H1 (cell line): ENCODE results near the gene RNF208. TPM values are rescaled to one million over a fixed set of nuclear protein-coding genes. Genes with fewer than 3 reads are reported as not detected.

Experiments
- CTCF ChIA-PET: fragments of 300-600 bp; sonication (Branson Sonifier 250); formaldehyde crosslinking; loops from one replicate; lab custom pipeline; 2021; ENCODE audit not compliant: partially characterized antibody; lab: Charles Lee
- POLR2A ChIA-PET: fragments of 300-600 bp; sonication (Branson Sonifier 250); formaldehyde crosslinking; loops from one replicate; lab custom pipeline; 2021; ENCODE audit warnings: inconsistent platforms; ENCODE audit not compliant: partially characterized antibody; lab: Charles Lee
- DNase-seq, 2 experiments: peaks; one replicate each; pipeline versions ENCODE4 v3.0.0 to v3.0.0-alpha.2; 2010 to 2022; ENCODE audit warnings: low spot score in 2 of 2, low read depth in 1 of 2, mixed read lengths in 1 of 2
- FAIRE-seq: peaks from 2 replicates; lab custom pipeline; 2011; peaks lifted over from hg19 to GRCh38; lab: Jason Lieb, UNC
- H2AFZ ChIP-seq: 2 replicates; pipeline ENCODE4 v1.8.1; 2012; ENCODE audit warnings: low read length, inconsistent platforms
- H2AK5ac ChIP-seq: 2 replicates; pipeline ENCODE4 v1.6.1; 2013; ENCODE audit warnings: low read depth, low read length
- H2BK120ac ChIP-seq: replicated peaks from 2 replicates; pipeline ENCODE3; 2013; ENCODE audit warnings: low read depth, low read length, inconsistent platforms
- H2BK12ac ChIP-seq: 2 replicates; pipeline ENCODE4 v1.6.1; 2013; ENCODE audit warnings: low read depth, low read length
- H2BK15ac ChIP-seq: 2 replicates; pipeline ENCODE4 v1.6.1; 2013; ENCODE audit warnings: low read length
- H2BK20ac ChIP-seq: 2 replicates; pipeline ENCODE4 v1.6.1; 2013; ENCODE audit warnings: low read length
- H2BK5ac ChIP-seq: 2 replicates; pipeline ENCODE4 v1.6.1; 2013; ENCODE audit warnings: low read depth, low read length
- H3K14ac ChIP-seq: 2 replicates; pipeline ENCODE4 v1.6.1; 2013; ENCODE audit warnings: inconsistent platforms; ENCODE audit not compliant: insufficient read length
- H3K18ac ChIP-seq: 2 replicates; pipeline ENCODE4 v1.6.1; 2013; ENCODE audit warnings: low read length; ENCODE audit errors: extremely low read depth
- H3K23ac ChIP-seq: 2 replicates; pipeline ENCODE4 v1.6.1; 2013; ENCODE audit warnings: inconsistent platforms; ENCODE audit not compliant: insufficient read length
- H3K23me2 ChIP-seq: 2 replicates; pipeline ENCODE4 v1.6.1; 2013; ENCODE audit warnings: low read depth, low read length
- H3K27ac ChIP-seq: 2 replicates; pipeline ENCODE4 v1.6.1; 2011; ENCODE audit warnings: low read depth, low read length, inconsistent platforms
- H3K27me3 ChIP-seq, 4 experiments: replicated peaks in 1 of 4; 1 replicate in 1 of 4; 2 replicates in 3 of 4; pipeline versions ENCODE4 v1.6.1 to v1.8.1; 2011 to 2013; ENCODE audit warnings: low read length in 3 of 4, mild to moderate bottlenecking in 3 of 4, inconsistent platforms in 2 of 4, mixed read lengths in 2 of 4, moderate library complexity in 1 of 4; ENCODE audit not compliant: control insufficient read depth in 3 of 4, insufficient read depth in 3 of 4; ENCODE audit errors: extremely low read depth in 1 of 4
- H3K36me3 ChIP-seq, 4 experiments: 2 replicates each; pipeline versions ENCODE4 v1.6.1 to v1.8.1; 2011 to 2013; ENCODE audit warnings: mild to moderate bottlenecking in 4 of 4, low read length in 3 of 4, moderate library complexity in 2 of 4, control low read depth in 1 of 4, inconsistent platforms in 1 of 4; ENCODE audit not compliant: insufficient read depth in 4 of 4, control insufficient read depth in 2 of 4
- H3K4ac ChIP-seq: replicated peaks from 2 replicates; pipeline ENCODE3; 2013; ENCODE audit warnings: low read length, low read depth, mixed read lengths, inconsistent platforms; ENCODE audit not compliant: insufficient read length
- H3K4me1 ChIP-seq, 4 experiments: replicated peaks in 1 of 4; 1 replicate in 1 of 4; 2 replicates in 3 of 4; pipeline versions ENCODE4 v1.6.1 to v1.8.1; 2011 to 2013; ENCODE audit warnings: low read length in 3 of 4, inconsistent platforms in 2 of 4, mixed read lengths in 1 of 4; ENCODE audit not compliant: insufficient read depth in 4 of 4, control insufficient read depth in 3 of 4
- H3K4me2 ChIP-seq, 2 experiments: 2 replicates each; pipeline versions ENCODE4 v1.6.1 to v1.8.1; 2011 to 2013; ENCODE audit warnings: low read depth in 2 of 2, low read length in 2 of 2, control low read depth in 1 of 2, inconsistent platforms in 1 of 2, mild to moderate bottlenecking in 1 of 2; ENCODE audit not compliant: insufficient read depth in 1 of 2
- H3K4me3 ChIP-seq, 4 experiments: fragments of 200-600, 300-600 bp in 1 of 4; sonication (generic), shearing (Covaris generic), sonication (Bioruptor Twin) in 1 of 4; 2 replicates each; pipeline versions ENCODE4 v1.5.1 to v1.8.1; 2011 to 2016; ENCODE audit warnings: low read length in 4 of 4, low read depth in 3 of 4, control low read depth in 2 of 4, inconsistent platforms in 2 of 4, mild to moderate bottlenecking in 2 of 4, mixed read lengths in 1 of 4, moderate library complexity in 1 of 4; ENCODE audit not compliant: insufficient read depth in 2 of 4; ENCODE audit errors: extremely low read depth in 1 of 4
- H3K56ac ChIP-seq: replicated peaks from 2 replicates; pipeline ENCODE3; 2013; ENCODE audit warnings: low read depth, mild to moderate bottlenecking, mixed read lengths, low read length, inconsistent platforms; ENCODE audit not compliant: insufficient read length
- H3K79me1 ChIP-seq: 2 replicates; pipeline ENCODE4 v1.6.1; 2013; ENCODE audit warnings: low read depth, low read length, control low read depth
- H3K79me2 ChIP-seq, 2 experiments: 2 replicates each; pipeline versions ENCODE4 v1.6.1 to v1.8.1; 2012 to 2013; ENCODE audit warnings: low read length in 2 of 2, mild to moderate bottlenecking in 2 of 2, inconsistent platforms in 1 of 2; ENCODE audit not compliant: insufficient read depth in 2 of 2, control insufficient read depth in 1 of 2
- H3K9ac ChIP-seq, 4 experiments: replicated peaks in 1 of 4; 1 replicate in 1 of 4; 2 replicates in 3 of 4; pipeline versions ENCODE4 v1.6.1 to v1.8.1; 2011 to 2013; ENCODE audit warnings: low read depth in 3 of 4, low read length in 3 of 4, control low read depth in 2 of 4, mild to moderate bottlenecking in 2 of 4, moderate library complexity in 2 of 4, inconsistent platforms in 1 of 4; ENCODE audit errors: extremely low read depth in 1 of 4
- H3K9me3 ChIP-seq, 2 experiments: 2 replicates each; pipeline versions ENCODE4 v1.6.1 to v1.8.1; 2012 to 2013; ENCODE audit warnings: mild to moderate bottlenecking in 2 of 2, moderate library complexity in 2 of 2, control low read depth in 1 of 2, inconsistent platforms in 1 of 2, low read depth in 1 of 2, low read length in 1 of 2, mixed read lengths in 1 of 2; ENCODE audit not compliant: insufficient read depth in 2 of 2
- H4K20me1 ChIP-seq, 2 experiments: replicated peaks in 1 of 2; 2 replicates each; pipeline versions ENCODE3 to v1.8.1; 2011 to 2013; ENCODE audit warnings: inconsistent platforms in 2 of 2, low read length in 2 of 2, mild to moderate bottlenecking in 1 of 2; ENCODE audit not compliant: insufficient read depth in 2 of 2, control insufficient read depth in 1 of 2
- H4K5ac ChIP-seq: 2 replicates; pipeline ENCODE4 v1.6.1; 2013; ENCODE audit warnings: low read length, low read depth, mixed read lengths, inconsistent platforms; ENCODE audit not compliant: insufficient read length
- H4K8ac ChIP-seq: 2 replicates; pipeline ENCODE4 v1.8.0; 2013; ENCODE audit warnings: mild to moderate bottlenecking, moderate library complexity, low read length, inconsistent platforms; ENCODE audit not compliant: insufficient read depth; ENCODE audit errors: extremely low read depth
- H4K91ac ChIP-seq: replicated peaks from 2 replicates; pipeline ENCODE3; 2013; ENCODE audit warnings: low read length, mixed read lengths, inconsistent platforms; ENCODE audit not compliant: insufficient read length
- EP300 ChIP-seq, 2 experiments: IDR thresholded peaks; 1 replicate in 1 of 2; 2 replicates in 1 of 2; pipeline ENCODE4 v1.6.1; 2011 to 2012; ENCODE audit warnings: low read depth in 2 of 2, low read length in 2 of 2, mild to moderate bottlenecking in 2 of 2, borderline replicate concordance in 1 of 2, inconsistent platforms in 1 of 2, moderate library complexity in 1 of 2
- GTF2F1 ChIP-seq: IDR thresholded peaks from 2 replicates; pipeline ENCODE4 v1.6.1; 2012; ENCODE audit warnings: low read depth, low read length, improper control_type of control experiment, borderline replicate concordance
- KDM5A ChIP-seq: fragments of 200-600 bp; IDR thresholded peaks from 2 replicates; pipeline ENCODE4 v1.7.1; 2012; ENCODE audit warnings: mild to moderate bottlenecking, low read length, inconsistent platforms, mixed read lengths
- MAFK ChIP-seq: IDR thresholded peaks from 2 replicates; pipeline ENCODE4 v1.6.1; 2012; ENCODE audit warnings: low read depth, mild to moderate bottlenecking, improper control_type of control experiment, low read length
- POLR2AphosphoS5 ChIP-seq: IDR thresholded peaks from 2 replicates; pipeline ENCODE4 v1.6.1; 2011; ENCODE audit warnings: low read depth, low read length
- WGBS, 2 experiments: shearing (Covaris generic) in 1 of 2; methylation state at CpG; one replicate each; pipeline versions ENCODE4 v1.1.6 to v1.1.7; 2013 to 2015; ENCODE audit warnings: low lambda C conversion rate in 2 of 2, mixed read lengths in 2 of 2, inconsistent platforms in 1 of 2, low coverage in 1 of 2, missing lambda C conversion rate in 1 of 2; ENCODE audit not compliant: insufficient replicate concordance in 2 of 2, insufficient coverage in 1 of 2, insufficient read length in 1 of 2; ENCODE audit errors: extremely low coverage in 1 of 2, missing lambda C conversion rate in 1 of 2; 5-methylcytosine and 5-hydroxymethylcytosine counted together
- polyA plus RNA-seq, 7 experiments: library from polyadenylated mRNA; depleted of rRNA in 3 of 7; stranded (reverse) in 5 of 7; unstranded in 2 of 7; fragments of >200 nt in 5 of 7; fragments of 200-250 nt in 2 of 7; gene quantifications; 1 replicate in 5 of 7; 2 replicates in 1 of 7; 4 replicates in 1 of 7; pipeline versions ENCODE4 v1.2.1 to v1.2.3, GENCODE V29; 2011 to 2013; ENCODE audit warnings: missing spikeins in 2 of 7, mixed read lengths in 2 of 7
- total RNA-seq: library from RNA; stranded (reverse); fragmentation: NEBNext Ultra II Directional; extraction: Animal tissue kit (Norgen Biotek cat#: 25700); gene quantifications from 2 replicates; pipeline ENCODE4 v1.2.1, GENCODE V29; 2021
- TF ChIP-seq, protein P1 (sequence below): IDR thresholded peaks from 2 replicates; pipeline ENCODE4 v1.6.1; 2012; ENCODE audit warnings: inconsistent platforms
- TF ChIP-seq, protein P2 (sequence below): IDR thresholded peaks from 2 replicates; pipeline ENCODE4 v1.6.1; 2011; ENCODE audit warnings: low read length, improper control_type of control experiment

Gene RNF208
- total and polyA plus RNA-seq, 2 of the 8 experiments (the other 6 are each of a cell fraction or from before 2014, with no cell fraction given): 2.7 to 7.7 TPM

DNA sequence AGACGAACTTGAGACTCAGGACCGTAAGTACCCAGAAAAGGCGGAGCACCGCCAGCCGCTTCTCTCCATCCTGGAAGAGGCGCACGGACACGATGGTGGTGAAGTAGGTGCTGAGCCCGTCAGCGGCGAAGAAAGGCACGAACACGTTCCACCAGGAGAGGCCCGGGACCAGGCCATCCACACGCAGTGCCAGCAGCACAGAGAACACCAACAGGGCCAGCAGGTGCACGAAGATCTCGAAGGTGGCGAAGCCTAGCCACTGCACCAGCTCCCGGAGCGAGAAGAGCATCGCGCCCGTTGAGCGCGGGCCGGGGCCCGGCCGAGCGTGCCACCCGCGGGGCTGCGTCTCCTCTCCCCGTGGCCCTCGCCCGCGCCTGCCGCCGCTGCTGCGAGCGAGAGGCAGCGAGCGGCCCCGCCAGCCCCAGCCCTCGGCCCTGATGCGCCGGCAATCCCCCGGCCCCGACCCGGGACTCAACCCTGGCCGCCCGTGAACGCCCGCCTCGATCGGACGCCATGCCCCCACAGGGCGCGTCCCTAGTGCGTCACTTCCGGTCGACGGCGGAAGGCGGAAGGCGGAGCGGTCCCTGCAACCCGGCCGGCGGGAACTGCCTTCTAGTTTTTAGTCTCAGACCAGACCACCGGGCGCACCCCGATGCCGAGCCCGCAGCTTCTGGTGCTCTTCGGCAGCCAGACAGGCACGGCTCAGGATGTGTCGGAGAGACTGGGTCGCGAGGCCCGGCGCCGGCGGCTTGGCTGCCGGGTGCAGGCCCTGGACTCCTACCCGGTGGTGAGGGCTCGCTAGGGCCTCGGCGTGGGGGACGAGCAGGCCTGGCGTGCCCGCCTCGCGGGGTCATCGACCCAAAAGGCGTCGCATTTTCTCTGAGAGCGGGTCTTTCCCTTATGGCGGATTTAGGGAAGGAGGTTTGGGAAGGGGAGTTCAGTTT, 16.6 kb downstream of the RNF208 start, which contains the start of the genes NDOR1 and TMEM203:
Gene NDOR1, plus strand, starts transcription at position 575 of the 944 bp plus-strand sequence. Its CDS starts 78 bp downstream, at position 653.
Gene TMEM203, minus strand, starts transcription at position 523 of the 944 bp plus-strand sequence. Its CDS starts 234 bp downstream, at position 289.
- no peak within 1 kb of the TSS; the same call in 1 of the 2 replicates for H2BK15ac ChIP-seq
- no peak within 1 kb of the TSS for H2AFZ ChIP-seq
- H2BK20ac ChIP-seq: no peak within 1 kb of the TSS
- H3K36me3 ChIP-seq: peaks cover 0 to 4% (median 0%) of the 10 kb centered on the region in 4 experiments; a peak in 1 of 8 replicates
- H2BK120ac ChIP-seq: no peak within 1 kb of the TSS
- CTCF ChIA-PET: interaction anchor here (1.0 to 4.9 kb wide), 8 partner anchors 9 to 176 kb away, joined by 3 to 23 read pairs (median 4); partner anchors contain the start of genes ANAPC2 and SSNA1
- no peaks in the 10 kb centered on the region for H3K27me3 ChIP-seq
- H3K4me1 ChIP-seq: peaks cover 7 to 25% (median 14%) of the 10 kb centered on the region in 4 experiments
- H2AK5ac ChIP-seq: no peak within 1 kb of the TSS
- H3K4me2 ChIP-seq: peak within 1 kb of the TSS; percentile 90 to 91
- peaks cover 17% of the 10 kb centered on the region for H3K79me1 ChIP-seq
- H3K23ac ChIP-seq: no peak within 1 kb of the TSS
- DNase-seq: peak in 1 of 2 experiments; percentile 99
- H3K9me3 ChIP-seq: no peaks in the 10 kb centered on the region
- 2% methylated on average over 89 of the region's 98 CpGs; no CpG with 5 or more reads in 1 of the 2 experiments for WGBS, 2 experiments
- POLR2A ChIA-PET: interaction anchor here (0.9 to 69.9 kb wide), 9 partner anchors 13 to 404 kb away, joined by 3 to 1462 read pairs (median 8); partner anchors contain the start of genes ANAPC2, CYSRT1, NELFB and RNF208
- H2BK12ac ChIP-seq: no peak within 1 kb of the TSS
- H3K9ac ChIP-seq: peak within 1 kb of the TSS; percentile 84 to 99 (median 89)
- no peak within 1 kb of the TSS for H3K14ac ChIP-seq
- peak within 1 kb of the TSS; percentile 78 to 96 (median 89) for H3K4me3 ChIP-seq
- peaks cover 0 to 12% of the 10 kb centered on the region in 2 experiments for H4K20me1 ChIP-seq
- H3K27ac ChIP-seq: peak within 1 kb of the TSS; percentile 60; the same call in 1 of the 2 replicates
- H3K56ac ChIP-seq: peak within 1 kb of the TSS; percentile 38
- peak within 1 kb of the TSS; percentile 97; the same call in 1 of the 2 replicates for H4K8ac ChIP-seq
- peak within 1 kb of the TSS; percentile 71 for H2BK5ac ChIP-seq
- no peak within 1 kb of the TSS for H4K91ac ChIP-seq
- no peak for FAIRE-seq
- H4K5ac ChIP-seq: no peak within 1 kb of the TSS
- H3K23me2 ChIP-seq: peaks cover 15% of the 10 kb centered on the region
- peak within 1 kb of the TSS; percentile 94 for H3K4ac ChIP-seq
- H3K79me2 ChIP-seq: peaks cover 0 to 46% of the 10 kb centered on the region in 2 experiments; a peak in 3 of 4 replicates
- peak within 1 kb of the TSS; percentile 83 for H3K18ac ChIP-seq
- TF ChIP-seq POLR2AphosphoS5 (peak; percentile 91), MAFK (no peak), GTF2F1 (0 out of 2 replicates have a peak, but pooled peaks have one; percentile 46), KDM5A (peak; percentile 97), EP300 (IDR thresholded peaks at IDR 0.05; ENCODE audit: borderline replicate concordance in 1 of 2, low read depth in 2 of 2, low read length in 2 of 2) (no peak)
- TF ChIP-seq, protein P1, sequence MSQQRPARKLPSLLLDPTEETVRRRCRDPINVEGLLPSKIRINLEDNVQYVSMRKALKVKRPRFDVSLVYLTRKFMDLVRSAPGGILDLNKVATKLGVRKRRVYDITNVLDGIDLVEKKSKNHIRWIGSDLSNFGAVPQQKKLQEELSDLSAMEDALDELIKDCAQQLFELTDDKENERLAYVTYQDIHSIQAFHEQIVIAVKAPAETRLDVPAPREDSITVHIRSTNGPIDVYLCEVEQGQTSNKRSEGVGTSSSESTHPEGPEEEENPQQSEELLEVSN: peak; percentile 47; the same call in 1 of the 2 replicates
- TF ChIP-seq, protein P2, sequence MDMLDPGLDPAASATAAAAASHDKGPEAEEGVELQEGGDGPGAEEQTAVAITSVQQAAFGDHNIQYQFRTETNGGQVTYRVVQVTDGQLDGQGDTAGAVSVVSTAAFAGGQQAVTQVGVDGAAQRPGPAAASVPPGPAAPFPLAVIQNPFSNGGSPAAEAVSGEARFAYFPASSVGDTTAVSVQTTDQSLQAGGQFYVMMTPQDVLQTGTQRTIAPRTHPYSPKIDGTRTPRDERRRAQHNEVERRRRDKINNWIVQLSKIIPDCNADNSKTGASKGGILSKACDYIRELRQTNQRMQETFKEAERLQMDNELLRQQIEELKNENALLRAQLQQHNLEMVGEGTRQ: no peak
